Spleen (tissue), 7 donors: Measurements from ENCODE around the gene RTN4R.
A peak's percentile ranks its signal among the peaks of the same experiment; 100 is the strongest.

ENCODE experiments used
- CTCF ChIP-seq, 11 experiments: fragments of 200-600 bp in 7 of 11; fragments of 450-650 bp in 4 of 11; sonication (generic) in 4 of 11; IDR thresholded peaks in 8 of 11; conservative IDR thresholded peaks in 3 of 11; 1 replicate in 7 of 11; 2 replicates in 4 of 11; pipeline versions ENCODE4 v1.4.0 to v1.8.0; 2016 to 2021; ENCODE audit warnings: antibody characterized with exemption in 11 of 11, inconsistent platforms in 4 of 11, mild to moderate bottlenecking in 1 of 11
- POLR2A ChIP-seq, 3 donors: fragments of 450-650 bp; IDR thresholded peaks; one replicate each; pipeline ENCODE4 v1.5.1; 2017; ENCODE audit warnings: antibody characterized with exemption in 3 of 3, mild to moderate bottlenecking in 1 of 3
- POLR2AphosphoS5 ChIP-seq, 3 donors: sonication (generic); formaldehyde crosslinking; IDR thresholded peaks; one replicate each; pipeline ENCODE4 v1.5.1; 2017; ENCODE audit warnings: antibody characterized with exemption in 3 of 3
- donor health status: DM: no; HTN: no; CAD: no; lungs with moderate emphysema.
- donor health status: DM: no; HTN: no; CAD: no.
- donor health status: DM: no; HTN: no; CAD: no.

DNA sequence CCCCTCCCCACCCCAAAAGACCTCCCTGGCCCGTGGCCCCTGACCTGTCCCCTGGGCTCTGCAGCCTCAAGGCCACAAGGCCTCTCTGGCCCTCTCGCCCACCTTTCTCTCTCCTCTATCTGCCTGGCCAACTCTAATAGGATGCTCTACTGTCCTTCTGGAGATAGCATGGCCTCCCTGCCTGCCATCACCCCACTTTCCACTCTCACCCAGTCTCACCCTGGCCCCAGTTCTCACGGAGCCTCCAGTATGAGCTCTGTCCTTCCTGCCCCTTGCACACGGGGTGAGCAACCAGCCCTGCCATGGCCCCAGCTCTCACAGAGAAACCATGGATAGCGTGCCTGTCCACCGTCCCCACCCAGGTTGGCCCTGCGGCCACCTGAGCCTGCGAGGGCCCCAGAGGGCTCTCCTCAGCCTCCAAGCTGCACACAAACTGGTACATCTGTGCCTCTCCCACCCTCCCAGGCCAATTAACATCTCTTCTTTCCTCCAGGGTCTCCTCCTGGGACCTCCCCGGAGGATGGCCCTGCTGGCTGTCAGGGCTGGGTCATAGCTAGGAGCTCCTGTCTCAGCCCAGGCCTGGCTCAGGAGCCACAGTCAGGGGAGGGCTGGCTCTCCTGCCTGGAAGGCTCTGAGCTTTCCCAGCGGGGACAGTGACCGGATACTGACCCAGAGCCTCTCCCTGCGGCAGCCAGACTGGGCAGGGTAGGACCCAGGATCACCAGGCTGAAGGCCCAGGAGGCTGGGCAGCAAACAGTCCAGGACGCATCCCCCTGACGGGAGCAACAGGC, 22.3 kb downstream of the RTN4R start:
- TF ChIP-seq CTCF (IDR thresholded peaks at IDR 0.05 in 8 of 11, conservative IDR thresholded peaks at IDR 0.05 in 3 of 11) (no peak), POLR2A (IDR thresholded peaks at IDR 0.05) (no peak), POLR2AphosphoS5 (IDR thresholded peaks at IDR 0.05) (peak in 1 of 3 donors; percentile 28)
